ENCODE measurements around the gene ADGRE3.
A peak's percentile ranks its signal among the peaks of the same experiment; 100 is the strongest.

ADGRE3 gene, protein sequence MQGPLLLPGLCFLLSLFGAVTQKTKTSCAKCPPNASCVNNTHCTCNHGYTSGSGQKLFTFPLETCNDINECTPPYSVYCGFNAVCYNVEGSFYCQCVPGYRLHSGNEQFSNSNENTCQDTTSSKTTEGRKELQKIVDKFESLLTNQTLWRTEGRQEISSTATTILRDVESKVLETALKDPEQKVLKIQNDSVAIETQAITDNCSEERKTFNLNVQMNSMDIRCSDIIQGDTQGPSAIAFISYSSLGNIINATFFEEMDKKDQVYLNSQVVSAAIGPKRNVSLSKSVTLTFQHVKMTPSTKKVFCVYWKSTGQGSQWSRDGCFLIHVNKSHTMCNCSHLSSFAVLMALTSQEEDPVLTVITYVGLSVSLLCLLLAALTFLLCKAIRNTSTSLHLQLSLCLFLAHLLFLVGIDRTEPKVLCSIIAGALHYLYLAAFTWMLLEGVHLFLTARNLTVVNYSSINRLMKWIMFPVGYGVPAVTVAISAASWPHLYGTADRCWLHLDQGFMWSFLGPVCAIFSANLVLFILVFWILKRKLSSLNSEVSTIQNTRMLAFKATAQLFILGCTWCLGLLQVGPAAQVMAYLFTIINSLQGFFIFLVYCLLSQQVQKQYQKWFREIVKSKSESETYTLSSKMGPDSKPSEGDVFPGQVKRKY

GRCh38 chr19:14674764-14675163 is at the start of gene ADGRE3:
Gene ADGRE3, minus strand, starts transcription at chr19:14674844. Its CDS starts 74 bp downstream, at chr19:14674770.
- no peak for DNase-seq (ENCODE audit: low read depth, low spot score)

DNA sequence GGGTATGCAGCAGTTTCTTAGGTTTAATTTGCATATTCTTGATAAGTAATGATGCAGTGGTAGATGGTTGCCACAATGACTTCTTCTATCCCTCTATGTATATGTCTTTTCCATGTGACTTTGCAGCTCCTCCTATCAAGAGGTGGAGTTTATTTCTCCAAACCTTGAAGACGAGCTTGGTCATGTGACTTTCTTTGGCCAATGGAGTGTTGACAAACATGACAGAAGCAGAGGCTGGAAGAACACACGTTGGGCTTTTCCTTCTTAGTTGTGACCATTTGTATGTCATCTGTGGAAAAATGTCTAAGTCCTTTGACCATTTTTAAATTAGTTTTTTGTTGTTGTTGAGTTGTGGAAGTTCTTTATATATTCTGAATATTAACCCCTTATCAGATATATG is 47.5 kb upstream of the ADGRE3 start:
- DNase-seq (ENCODE audit: low read depth, low spot score), result no peak

GRCh38 chr19:14719162-14719561 is 44.5 kb upstream of the ADGRE3 start:
- DNase-seq (ENCODE audit: low read depth, low spot score), result no peak

DNA sequence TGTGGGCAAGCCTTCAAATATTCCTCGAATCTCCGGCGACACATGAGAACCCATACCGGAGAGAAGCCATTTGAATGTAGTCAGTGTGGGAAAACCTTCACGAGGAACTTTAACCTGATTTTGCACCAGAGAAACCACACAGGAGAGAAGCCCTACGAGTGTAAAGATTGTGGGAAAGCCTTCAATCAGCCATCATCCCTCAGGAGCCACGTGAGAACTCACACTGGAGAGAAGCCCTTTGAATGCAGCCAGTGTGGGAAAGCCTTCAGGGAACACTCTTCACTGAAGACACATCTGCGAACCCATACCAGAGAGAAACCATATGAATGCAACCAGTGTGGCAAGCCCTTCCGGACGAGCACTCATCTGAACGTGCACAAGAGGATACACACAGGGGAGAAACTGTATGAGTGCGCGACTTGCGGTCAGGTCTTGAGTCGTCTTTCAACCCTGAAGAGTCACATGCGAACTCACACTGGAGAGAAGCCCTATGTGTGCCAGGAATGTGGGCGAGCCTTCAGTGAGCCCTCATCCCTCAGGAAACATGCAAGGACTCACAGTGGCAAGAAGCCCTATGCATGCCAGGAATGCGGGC is 44.0 kb upstream of the ADGRE3 start:
- no peak for DNase-seq (ENCODE audit: low read depth, low spot score)

DNA sequence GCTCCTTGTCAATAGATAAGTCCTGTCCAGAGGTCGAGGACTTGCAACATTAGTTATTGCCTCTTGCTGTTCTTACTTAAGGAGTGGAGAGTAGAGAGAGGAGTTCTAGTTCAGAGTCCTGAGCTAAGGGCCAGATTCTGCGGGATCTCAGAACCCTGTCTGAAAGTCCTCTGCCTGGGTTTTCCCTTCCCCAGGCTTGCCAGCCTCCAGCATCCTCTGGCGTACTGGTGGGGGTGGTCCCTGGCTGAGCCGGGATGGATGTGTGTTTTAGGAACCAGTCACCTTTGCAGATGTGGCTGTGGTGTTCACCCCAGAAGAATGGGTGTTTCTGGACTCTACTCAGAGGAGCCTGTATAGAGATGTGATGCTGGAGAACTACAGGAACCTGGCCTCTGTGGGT is 41.2 kb upstream of the ADGRE3 start:
- no peak for DNase-seq (ENCODE audit: low read depth, low spot score)

DNA sequence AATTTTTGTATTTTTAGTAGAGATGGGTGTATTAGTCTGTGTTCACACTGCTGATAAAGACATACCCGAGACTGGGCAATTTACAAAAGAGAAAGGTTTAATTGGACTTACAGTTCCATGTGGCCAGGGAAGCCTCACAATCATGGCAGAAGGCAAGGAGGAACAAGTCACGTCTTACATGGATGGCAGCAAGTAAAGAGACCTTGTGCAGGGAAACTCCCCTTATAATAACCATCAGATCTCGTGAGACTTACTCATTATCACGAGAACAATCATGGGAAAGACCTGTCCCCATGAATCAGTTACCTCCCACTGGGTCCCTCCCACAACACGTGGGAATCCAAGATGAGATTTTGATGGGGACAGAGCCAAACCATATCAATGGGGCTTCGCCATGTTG is 29.8 kb upstream of the ADGRE3 start:
- no peak for DNase-seq (ENCODE audit: low read depth, low spot score)

DNA sequence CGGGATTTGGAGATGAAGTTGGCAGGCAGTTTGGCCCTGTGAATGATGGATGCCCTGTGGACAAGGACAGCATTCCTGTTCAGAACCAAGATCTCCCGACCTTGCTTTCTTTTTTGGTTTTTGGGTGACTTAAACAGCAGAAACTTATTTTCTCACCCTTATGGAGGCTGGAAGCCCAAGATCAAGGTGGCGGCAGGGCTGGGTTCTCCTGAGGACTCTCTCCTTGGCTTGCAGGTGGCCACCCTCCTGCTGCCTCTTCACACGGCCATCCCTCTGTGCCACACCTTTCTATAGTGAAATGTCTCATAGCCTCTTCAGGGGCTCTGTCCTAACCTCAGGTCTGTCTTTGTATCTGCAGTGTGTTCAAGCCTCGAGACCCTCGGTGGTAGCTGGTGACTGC is 29.2 kb upstream of the ADGRE3 start:
- DNase-seq (ENCODE audit: low read depth, low spot score), result no peak

- DNase-seq (ENCODE audit: low read depth, low spot score), result no peak
Measured at GRCh38 chr19:14700711-14701375, 26.2 kb upstream of the ADGRE3 start.

GRCh38 chr19:14699641-14700040 is 25.0 kb upstream of the ADGRE3 start:
- DNase-seq (ENCODE audit: low read depth, low spot score), result no peak

GRCh38 chr19:14695471-14695870 is 20.8 kb upstream of the ADGRE3 start:
- DNase-seq (ENCODE audit: low read depth, low spot score), result no peak

DNA sequence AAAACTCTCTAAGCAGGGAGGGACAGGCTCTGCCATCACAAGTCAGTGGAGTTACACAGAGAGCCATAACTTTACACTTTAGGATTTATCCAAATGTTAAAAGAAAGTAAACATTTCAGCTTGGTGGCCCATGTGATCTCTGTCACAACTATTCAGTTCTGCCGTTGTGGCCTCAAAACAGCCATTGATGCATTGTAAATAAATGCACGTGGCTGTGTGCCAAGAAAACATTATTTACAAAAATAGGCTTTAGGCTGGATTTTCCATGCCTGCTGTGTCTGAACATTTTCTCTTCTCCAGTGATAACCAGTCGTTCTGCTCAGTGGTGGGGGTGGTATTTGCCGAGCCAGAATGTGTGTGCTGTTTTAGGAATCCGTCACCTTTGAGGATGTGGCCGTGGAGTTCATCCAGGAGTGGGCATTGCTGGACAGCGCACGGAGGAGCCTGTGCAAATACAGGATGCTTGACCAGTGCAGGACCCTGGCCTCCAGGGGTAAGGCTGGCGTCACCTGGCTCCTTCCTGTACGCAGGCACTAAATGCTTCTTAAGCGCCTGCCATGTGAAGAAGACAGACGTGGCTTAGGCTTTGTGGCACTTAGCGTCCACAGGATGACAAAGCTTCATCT is 20.1 kb upstream of the ADGRE3 start:
- no peak for DNase-seq (ENCODE audit: low read depth, low spot score)

GRCh38 chr19:14689598-14690503 is 15.2 kb upstream of the ADGRE3 start, which contains the start of gene ZNF333:
Gene ZNF333, plus strand, starts transcription at chr19:14690048. Its CDS starts 3,444 bp downstream, at chr19:14693492.
- peak; percentile 98 for DNase-seq (ENCODE audit: low read depth, low spot score)

DNA sequence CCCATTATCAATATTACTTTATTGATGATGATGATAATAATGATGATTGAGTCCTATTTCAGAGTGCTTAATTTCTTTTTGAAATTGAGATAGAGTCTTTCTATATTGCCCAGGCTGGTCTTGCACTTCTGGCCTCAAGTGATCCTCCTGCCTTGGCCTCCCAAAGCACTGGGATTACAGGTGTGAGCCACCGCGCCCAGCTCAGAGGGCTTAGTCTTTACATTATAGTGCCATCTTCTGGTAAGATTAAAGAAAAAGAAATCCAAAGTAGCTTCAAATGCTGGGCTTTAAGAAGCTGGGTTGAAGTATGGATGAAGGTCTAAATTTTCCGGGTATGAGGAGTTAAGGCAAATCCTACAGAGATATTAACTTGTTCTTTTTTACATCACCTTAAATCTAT is 11.8 kb upstream of the ADGRE3 start:
- DNase-seq (ENCODE audit: low read depth, low spot score), result no peak

DNA sequence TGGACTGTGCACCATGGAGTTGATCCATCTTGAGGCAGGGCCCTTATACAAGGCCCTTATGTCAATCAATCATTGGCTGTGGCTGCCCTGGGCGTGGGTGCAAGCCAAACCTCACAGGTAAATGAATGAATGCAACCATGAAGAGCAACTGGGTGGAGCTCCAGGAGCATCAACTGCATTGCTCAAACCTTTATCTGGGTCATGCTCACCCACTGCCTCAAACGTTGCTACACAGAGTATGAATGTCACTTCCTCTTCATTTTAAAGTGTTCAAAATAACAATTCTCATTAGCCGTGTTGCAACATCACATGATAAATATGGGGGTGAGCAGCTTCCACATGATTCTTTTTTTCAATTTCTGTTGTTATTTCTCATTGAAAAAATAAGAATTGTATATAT is 8.8 kb upstream of the ADGRE3 start:
- no peak for DNase-seq (ENCODE audit: low read depth, low spot score)

DNA sequence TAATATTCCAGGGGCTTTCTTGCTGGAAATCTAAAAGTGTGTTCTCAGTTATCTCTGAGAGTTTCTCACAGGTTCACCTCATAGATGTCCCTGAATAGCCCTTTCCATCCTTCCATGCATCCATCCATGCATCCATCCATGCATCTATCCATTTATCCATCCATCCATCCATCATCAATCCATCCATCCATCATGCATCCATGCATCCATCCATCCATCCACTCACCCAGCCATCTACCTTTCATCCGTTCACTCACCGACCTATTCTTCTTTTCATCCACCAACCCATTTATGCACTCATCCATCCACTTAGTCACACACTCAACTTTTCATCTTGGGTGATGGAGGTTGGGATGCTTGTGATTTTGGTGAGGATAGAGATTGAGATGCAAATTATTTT is 7.4 kb upstream of the ADGRE3 start:
- DNase-seq (ENCODE audit: low read depth, low spot score), result no peak

DNA sequence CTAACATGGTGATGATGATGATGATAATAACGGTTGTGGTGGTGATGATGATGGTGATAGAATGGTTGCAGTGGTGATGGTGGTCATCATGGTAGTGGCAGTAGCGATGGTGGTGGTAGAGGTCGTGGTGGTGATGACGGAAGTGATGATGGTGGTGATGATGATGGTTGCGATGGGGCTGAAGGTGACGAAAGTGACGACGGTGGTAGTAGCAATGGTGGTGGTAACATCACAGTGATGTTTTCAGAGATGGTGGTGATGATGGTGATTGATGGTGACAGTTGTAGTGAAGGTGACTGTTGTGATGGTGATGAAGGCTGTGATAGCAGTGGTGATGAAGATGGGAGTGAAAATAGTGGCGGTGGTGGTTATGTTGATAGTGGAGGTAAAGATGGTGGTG is 3.6 kb upstream of the ADGRE3 start:
- DNase-seq (ENCODE audit: low read depth, low spot score), result no peak

- no peak for DNase-seq (ENCODE audit: low read depth, low spot score)
Measured at GRCh38 chr19:14677464-14677863, 2.8 kb upstream of the ADGRE3 start.

GRCh38 chr19:14676762-14677161 is 2.1 kb upstream of the ADGRE3 start:
- DNase-seq (ENCODE audit: low read depth, low spot score), result no peak

- no peak for DNase-seq (ENCODE audit: low read depth, low spot score)
Measured at GRCh38 chr19:14673088-14673487, 1.6 kb downstream of the ADGRE3 start.

GRCh38 chr19:14672188-14672872 is 2.3 kb downstream of the ADGRE3 start:
- DNase-seq (ENCODE audit: low read depth, low spot score), result no peak

Measured in activated naive CD8-positive, alpha-beta T cell treated with anti-CD3 and anti-CD28 coated beads, Interleukin-2, amount 50 U/mL, for 16 hours (primary cell).